ENCODE results near the gene ADIG.

Gene ADIG

DNA sequence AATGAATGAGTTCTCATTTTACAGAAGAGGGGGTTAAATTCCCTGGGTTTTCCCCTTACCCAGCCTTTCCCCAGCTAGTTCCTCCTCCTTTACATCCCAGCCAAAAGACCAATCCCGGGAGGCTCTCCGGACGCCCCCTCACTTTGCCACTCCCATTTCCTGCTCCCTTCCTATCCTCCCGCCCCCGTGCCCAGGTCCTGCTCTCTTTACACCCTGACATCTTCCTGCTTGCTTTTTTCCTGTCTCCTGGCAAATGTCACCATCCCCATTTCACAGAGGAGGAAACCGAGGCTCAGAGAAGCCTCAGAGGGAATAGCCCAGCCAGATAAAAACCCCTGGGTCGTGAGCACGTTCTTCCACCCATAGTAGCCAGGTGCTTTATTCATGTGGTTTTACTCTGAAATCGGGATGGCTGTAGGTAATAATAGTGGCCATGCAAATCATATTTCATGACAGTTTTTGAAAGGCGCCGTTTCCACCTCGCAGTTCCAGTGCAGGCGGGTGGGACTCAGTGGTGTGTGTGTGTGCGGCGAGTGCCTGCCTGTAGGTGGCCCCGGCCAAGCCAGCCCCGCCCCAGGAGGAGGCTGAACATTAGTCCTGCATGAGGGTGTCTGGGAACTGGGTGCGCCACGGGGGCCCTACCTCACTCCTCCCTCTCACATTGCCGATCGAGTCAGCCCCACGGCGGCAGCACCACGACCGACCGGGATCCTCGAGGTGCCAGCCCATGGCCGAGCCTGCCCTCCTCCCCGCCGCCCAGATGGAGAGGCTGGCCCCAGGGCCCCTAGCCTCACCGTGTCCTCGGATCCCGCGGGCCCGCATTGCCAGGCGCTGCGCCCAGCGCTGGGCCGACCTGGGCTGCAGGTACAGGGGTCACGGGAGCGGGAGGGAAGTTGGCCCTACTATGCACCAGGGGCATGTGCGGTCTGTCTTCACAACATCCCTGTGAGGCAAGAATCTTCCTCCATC is 20.5 kb downstream of the ADIG start, which contains the start of gene ARHGAP40:
TSS of gene ARHGAP40 (plus strand) at position 594 of the 969 bp plus-strand sequence.
- TF ChIP-seq, protein P1, sequence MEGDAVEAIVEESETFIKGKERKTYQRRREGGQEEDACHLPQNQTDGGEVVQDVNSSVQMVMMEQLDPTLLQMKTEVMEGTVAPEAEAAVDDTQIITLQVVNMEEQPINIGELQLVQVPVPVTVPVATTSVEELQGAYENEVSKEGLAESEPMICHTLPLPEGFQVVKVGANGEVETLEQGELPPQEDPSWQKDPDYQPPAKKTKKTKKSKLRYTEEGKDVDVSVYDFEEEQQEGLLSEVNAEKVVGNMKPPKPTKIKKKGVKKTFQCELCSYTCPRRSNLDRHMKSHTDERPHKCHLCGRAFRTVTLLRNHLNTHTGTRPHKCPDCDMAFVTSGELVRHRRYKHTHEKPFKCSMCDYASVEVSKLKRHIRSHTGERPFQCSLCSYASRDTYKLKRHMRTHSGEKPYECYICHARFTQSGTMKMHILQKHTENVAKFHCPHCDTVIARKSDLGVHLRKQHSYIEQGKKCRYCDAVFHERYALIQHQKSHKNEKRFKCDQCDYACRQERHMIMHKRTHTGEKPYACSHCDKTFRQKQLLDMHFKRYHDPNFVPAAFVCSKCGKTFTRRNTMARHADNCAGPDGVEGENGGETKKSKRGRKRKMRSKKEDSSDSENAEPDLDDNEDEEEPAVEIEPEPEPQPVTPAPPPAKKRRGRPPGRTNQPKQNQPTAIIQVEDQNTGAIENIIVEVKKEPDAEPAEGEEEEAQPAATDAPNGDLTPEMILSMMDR (IDR thresholded peaks at IDR 0.05; ENCODE audit: low read length, missing control alignments), result peak; percentile 14
- DNase-seq (ENCODE audit: low read depth), result no peak
- no peak within 1 kb of the TSS for H3K4me3 ChIP-seq (replicated peaks; ENCODE audit: low read depth, low read length)

DNA sequence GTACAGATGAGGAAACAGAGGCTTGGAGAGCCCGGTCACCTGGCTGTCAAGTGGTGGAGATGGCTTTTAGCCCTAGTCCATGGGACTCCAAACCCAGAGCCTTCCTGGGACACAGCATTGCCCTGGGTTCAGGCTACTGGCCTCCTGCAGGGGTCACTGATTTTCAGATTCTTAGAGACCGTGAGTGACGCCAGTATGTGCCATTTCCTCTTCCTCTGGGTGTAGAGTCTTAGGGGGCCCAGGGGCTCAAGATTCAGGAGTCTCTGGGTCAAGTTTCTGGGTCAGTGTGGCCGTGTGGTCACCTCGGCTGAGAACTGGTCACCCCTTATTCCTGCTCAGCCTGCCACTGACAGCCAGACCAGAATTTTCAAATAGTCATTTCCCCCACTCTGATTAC is 21.2 kb downstream of the ADIG start:
- no peak overlapping the region for H3K4me3 ChIP-seq (replicated peaks; ENCODE audit: low read depth, low read length)
- TF ChIP-seq, protein P1 (IDR thresholded peaks at IDR 0.05; ENCODE audit: low read length, missing control alignments), result no peak
- DNase-seq (ENCODE audit: low read depth), result no peak

DNA sequence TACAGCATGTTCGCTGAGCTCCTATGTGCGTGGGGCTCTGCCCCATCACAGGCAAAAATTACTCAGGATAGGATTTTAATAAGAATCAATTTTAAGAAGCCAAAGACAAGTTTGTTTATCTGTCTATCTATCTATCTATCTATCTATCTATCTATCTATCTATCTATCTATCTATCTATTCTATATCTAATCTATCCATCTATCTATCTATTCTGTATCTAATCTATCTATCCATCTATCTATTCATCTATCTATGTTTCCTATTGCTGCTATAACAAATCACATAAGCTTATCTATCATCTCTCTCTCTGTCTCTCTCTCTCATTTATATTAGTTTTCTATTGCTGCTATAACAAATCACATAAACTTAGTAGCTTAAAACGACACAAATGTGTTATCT is 22.3 kb downstream of the ADIG start:
- DNase-seq (ENCODE audit: low read depth), result no peak

DNA sequence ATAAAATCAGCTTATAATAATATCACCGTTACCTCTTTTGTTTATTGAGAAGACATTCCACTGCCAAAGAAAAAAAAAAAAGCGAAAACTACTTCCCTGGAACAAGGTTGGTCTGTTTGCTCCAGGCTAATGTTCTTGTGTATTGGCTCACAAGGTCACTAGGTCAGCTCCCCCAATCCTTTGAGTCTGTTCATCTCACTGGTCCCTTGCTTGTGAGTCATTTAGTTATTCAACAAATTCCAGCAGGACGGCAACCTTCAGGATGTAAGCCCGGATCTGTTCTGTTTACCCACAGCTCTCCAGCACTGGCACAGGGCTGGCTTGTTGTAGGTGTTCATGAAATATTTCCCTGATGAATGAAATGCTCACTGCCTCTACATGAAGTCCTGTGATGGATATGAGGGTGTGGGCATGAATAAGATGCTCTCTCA is 23.9 kb downstream of the ADIG start:
- TF ChIP-seq, protein P1 (IDR thresholded peaks at IDR 0.05; ENCODE audit: low read length, missing control alignments), result no peak
- DNase-seq (ENCODE audit: low read depth), result peak; percentile 18

More for the DNA sequence above, 22.3 kb downstream of the ADIG start:
- TF ChIP-seq, protein P1 (IDR thresholded peaks at IDR 0.05; ENCODE audit: low read length, missing control alignments), result no peak
- H3K4me3 ChIP-seq (replicated peaks; ENCODE audit: low read depth, low read length), result no peak overlapping the region

DNA sequence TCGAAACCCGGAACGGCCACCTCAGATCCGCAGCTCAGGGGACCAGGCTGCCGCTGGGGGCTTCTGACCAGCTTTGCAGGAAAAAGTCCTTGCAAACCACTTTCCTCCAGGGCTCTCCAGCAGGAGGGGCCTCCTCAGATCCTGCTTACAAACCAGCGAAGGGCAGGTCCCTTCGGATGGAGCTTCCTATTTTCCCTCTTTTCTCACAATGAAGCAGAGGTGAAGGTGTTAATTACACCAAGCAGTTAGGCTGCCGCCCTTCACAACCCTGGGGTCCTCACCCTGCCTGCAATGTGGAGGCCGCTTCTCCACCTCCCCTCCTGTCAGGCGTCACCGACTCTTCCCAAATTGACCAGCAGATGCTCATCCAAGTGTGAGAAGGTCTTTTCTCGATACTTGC is 26.4 kb downstream of the ADIG start:
- DNase-seq (ENCODE audit: low read depth), result no peak
- H3K4me3 ChIP-seq (replicated peaks; ENCODE audit: low read depth, low read length), result no peak overlapping the region
- TF ChIP-seq, protein P1 (IDR thresholded peaks at IDR 0.05; ENCODE audit: low read length, missing control alignments), result no peak

More for the DNA sequence above, 23.9 kb downstream of the ADIG start:
- H3K4me3 ChIP-seq (replicated peaks; ENCODE audit: low read depth, low read length), result no peak overlapping the region

DNA sequence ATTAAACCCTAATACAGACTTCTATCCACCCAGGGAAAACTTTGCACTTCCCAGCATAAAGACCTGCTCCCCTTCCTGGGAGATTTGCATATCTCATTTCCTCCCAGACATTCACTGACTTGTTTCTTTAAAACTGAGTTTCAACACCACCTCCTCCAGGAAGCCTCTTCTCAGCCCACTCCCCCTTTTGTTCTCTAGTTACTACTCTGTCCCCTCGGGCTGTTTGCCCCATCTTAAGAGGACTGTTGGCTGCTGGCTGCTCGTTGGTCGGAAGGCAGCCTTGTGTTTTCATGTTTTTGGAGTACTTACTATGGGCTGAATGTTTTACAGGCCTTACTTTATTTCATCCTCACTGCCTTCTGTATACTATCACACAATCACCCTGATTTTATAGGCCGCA is 27.2 kb downstream of the ADIG start:
- no peak overlapping the region for H3K4me3 ChIP-seq (replicated peaks; ENCODE audit: low read depth, low read length)
- TF ChIP-seq, protein P1 (IDR thresholded peaks at IDR 0.05; ENCODE audit: low read length, missing control alignments), result no peak
- DNase-seq (ENCODE audit: low read depth), result no peak

Measured in fibroblast of pulmonary artery (primary cell).